ENCODE measurements around the gene NCOA7. TPM values are rescaled to one million over a fixed set of nuclear protein-coding genes. Genes with fewer than 3 reads are reported as not detected.

NCOA7 gene
- total and polyA plus RNA-seq, 9 of the 15 experiments (the other 6 are each of a cell fraction or from before 2014, with no cell fraction given) = 5.8 to 14.6 (median 9.3) TPM

DNA sequence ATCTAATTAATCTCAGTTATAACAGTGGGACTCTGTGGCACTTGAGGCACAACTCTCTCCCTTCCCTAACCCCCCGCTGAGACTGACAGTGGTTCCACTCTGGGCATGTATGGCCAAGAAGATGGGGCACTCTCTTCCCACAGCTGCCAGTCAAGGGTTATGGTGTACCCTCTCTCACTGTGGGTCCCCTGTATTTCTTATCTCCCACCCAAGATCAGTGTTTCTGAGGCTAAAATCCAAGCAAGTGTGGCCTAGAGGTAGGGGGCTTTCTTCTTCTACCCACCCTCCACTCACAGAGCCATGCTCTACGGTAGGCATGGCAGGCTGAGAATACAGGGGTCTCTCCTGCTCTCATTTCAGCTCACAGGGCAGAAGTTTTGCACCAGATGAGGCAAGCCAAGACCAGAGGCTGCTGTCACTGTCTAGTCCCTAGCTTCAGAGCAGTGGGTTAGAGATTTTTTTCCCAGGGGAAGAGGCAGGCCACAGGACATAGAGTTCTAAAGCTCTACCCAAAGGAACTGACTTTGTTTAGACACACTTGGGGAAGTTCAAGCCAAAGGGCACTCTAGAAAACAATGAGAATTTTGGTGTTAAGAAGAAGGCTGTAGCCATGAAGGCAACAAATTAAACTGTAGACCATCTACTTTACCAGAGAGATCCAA lies 134.1 kb downstream of the NCOA7 start (continued):
- TF ChIP-seq TEAD2 (tag; IDR thresholded peaks at IDR 0.05) = 0 out of 2 replicates have a peak, but pooled peaks have one; percentile 5
- no peak for TF ChIP-seq ZNF324 (CRISPR knock-in tag; IDR thresholded peaks at IDR 0.05)
- TF ChIP-seq RBM22 (IDR thresholded peaks at IDR 0.05; ENCODE audit: low read depth, low read length, poor library complexity, severe bottlenecking) = no peak
- no peak for TF ChIP-seq ZNF785 (CRISPR knock-in tag; IDR thresholded peaks at IDR 0.05)
- no peak for TF ChIP-seq ETS1 (conservative IDR thresholded peaks at IDR 0.05; ENCODE audit: control insufficient read depth, low read depth, low read length)
- TF ChIP-seq NR4A1 (CRISPR knock-in tag; IDR thresholded peaks at IDR 0.05) = no peak
- TF ChIP-seq NR4A1 (tag; IDR thresholded peaks at IDR 0.05) = peak; percentile 61; the same call in 1 of the 2 replicates
- TF ChIP-seq ZNF253 (CRISPR knock-in tag; conservative IDR thresholded peaks at IDR 0.05) = no peak
- TF ChIP-seq CCNT2 (IDR thresholded peaks at IDR 0.05; ENCODE audit: borderline replicate concordance, extremely low read depth, insufficient read length, low read depth, low read length) = no peak
- TF ChIP-seq MAX (CRISPR knock-in tag; IDR thresholded peaks at IDR 0.05) = no peak
- TF ChIP-seq ELK3 (CRISPR knock-in tag; IDR thresholded peaks at IDR 0.05) = no peak
- no peak for TF ChIP-seq NR2C1 (IDR thresholded peaks at IDR 0.05)
- peak; percentile 41 for TF ChIP-seq NR2C1 (tag; IDR thresholded peaks at IDR 0.05)
- TF ChIP-seq EP300 (IDR thresholded peaks at IDR 0.05; ENCODE audit: low read length) = no peak
- TF ChIP-seq ZNF224 (CRISPR knock-in tag; IDR thresholded peaks at IDR 0.05) = no peak
- TF ChIP-seq, protein P1, sequence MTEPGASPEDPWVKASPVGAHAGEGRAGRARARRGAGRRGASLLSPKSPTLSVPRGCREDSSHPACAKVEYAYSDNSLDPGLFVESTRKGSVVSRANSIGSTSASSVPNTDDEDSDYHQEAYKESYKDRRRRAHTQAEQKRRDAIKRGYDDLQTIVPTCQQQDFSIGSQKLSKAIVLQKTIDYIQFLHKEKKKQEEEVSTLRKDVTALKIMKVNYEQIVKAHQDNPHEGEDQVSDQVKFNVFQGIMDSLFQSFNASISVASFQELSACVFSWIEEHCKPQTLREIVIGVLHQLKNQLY (CRISPR knock-in tag; conservative IDR thresholded peaks at IDR 0.05) = no peak
- TF ChIP-seq, protein P2, sequence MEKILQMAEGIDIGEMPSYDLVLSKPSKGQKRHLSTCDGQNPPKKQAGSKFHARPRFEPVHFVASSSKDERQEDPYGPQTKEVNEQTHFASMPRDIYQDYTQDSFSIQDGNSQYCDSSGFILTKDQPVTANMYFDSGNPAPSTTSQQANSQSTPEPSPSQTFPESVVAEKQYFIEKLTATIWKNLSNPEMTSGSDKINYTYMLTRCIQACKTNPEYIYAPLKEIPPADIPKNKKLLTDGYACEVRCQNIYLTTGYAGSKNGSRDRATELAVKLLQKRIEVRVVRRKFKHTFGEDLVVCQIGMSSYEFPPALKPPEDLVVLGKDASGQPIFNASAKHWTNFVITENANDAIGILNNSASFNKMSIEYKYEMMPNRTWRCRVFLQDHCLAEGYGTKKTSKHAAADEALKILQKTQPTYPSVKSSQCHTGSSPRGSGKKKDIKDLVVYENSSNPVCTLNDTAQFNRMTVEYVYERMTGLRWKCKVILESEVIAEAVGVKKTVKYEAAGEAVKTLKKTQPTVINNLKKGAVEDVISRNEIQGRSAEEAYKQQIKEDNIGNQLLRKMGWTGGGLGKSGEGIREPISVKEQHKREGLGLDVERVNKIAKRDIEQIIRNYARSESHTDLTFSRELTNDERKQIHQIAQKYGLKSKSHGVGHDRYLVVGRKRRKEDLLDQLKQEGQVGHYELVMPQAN (IDR thresholded peaks at IDR 0.05; ENCODE audit: borderline replicate concordance) = no peak
- no peak for TF ChIP-seq ARNT (IDR thresholded peaks at IDR 0.05)
- TF ChIP-seq, protein P3, sequence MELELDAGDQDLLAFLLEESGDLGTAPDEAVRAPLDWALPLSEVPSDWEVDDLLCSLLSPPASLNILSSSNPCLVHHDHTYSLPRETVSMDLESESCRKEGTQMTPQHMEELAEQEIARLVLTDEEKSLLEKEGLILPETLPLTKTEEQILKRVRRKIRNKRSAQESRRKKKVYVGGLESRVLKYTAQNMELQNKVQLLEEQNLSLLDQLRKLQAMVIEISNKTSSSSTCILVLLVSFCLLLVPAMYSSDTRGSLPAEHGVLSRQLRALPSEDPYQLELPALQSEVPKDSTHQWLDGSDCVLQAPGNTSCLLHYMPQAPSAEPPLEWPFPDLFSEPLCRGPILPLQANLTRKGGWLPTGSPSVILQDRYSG (tag; conservative IDR thresholded peaks at IDR 0.05; ENCODE audit: low read depth) = peak; percentile 35; the same call in 1 of the 2 replicates
- peak; percentile 56 for TF ChIP-seq WHSC1 (IDR thresholded peaks at IDR 0.05; ENCODE audit: low read length)
- TF ChIP-seq MAZ (CRISPR knock-in tag; conservative IDR thresholded peaks at IDR 0.05 in 1 of 2, IDR thresholded peaks at IDR 0.05 in 1 of 2) = peak in 1 of 2 experiments; percentile 15; a peak in 1 of 4 replicates
- TF ChIP-seq SRSF9 (IDR thresholded peaks at IDR 0.05; ENCODE audit: borderline replicate concordance, low read depth, low read length) = no peak
